GM12873 (cell line): ENCODE measurements around the gene ANKRD11.

ENCODE experiments used
- CTCF ChIP-seq: IDR thresholded peaks from 2 replicates; pipeline ENCODE4 v1.5.1; 2012; ENCODE audit warnings: low read depth, mild to moderate bottlenecking, moderate library complexity, low read length, control low read depth; ENCODE audit not compliant: insufficient read depth; ENCODE audit errors: missing control alignments

The ANKRD11 gene

GRCh38 chr16:89311636-89312035 lies 178.7 kb downstream of the ANKRD11 start:
- TF ChIP-seq CTCF = no peak

DNA sequence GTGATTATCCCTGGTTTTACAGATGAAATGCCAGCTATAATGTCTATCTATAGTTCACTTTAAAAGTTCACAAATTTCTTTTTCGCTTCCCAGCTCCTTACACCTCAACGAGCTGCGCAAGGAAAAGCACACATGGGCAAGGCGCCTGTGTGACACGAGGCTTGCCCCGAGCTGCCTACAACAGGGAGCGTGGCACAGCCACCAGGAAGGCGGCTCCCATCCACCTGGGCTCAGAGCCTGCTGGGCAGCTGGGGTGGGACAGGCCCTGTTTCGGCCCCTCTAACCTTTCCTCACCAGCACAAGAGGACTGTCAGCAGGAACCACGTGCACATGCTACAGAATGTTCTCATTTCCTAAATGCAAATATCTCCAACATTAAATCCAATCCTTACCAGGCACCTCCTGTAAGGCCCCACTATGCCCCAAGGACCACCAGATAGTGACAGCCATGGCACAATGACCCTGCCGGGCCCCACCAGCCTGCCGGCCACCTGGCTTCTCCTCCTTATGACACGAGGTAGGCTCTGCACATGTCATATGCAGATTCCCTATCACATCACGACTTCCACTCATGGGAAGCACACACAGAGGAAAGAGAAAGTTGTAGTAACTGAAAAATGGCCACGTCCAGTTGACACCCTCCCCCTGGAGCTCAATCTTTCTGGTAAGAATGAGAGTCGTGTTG lies 180.8 kb downstream of the ANKRD11 start:
- no peak for TF ChIP-seq CTCF

DNA sequence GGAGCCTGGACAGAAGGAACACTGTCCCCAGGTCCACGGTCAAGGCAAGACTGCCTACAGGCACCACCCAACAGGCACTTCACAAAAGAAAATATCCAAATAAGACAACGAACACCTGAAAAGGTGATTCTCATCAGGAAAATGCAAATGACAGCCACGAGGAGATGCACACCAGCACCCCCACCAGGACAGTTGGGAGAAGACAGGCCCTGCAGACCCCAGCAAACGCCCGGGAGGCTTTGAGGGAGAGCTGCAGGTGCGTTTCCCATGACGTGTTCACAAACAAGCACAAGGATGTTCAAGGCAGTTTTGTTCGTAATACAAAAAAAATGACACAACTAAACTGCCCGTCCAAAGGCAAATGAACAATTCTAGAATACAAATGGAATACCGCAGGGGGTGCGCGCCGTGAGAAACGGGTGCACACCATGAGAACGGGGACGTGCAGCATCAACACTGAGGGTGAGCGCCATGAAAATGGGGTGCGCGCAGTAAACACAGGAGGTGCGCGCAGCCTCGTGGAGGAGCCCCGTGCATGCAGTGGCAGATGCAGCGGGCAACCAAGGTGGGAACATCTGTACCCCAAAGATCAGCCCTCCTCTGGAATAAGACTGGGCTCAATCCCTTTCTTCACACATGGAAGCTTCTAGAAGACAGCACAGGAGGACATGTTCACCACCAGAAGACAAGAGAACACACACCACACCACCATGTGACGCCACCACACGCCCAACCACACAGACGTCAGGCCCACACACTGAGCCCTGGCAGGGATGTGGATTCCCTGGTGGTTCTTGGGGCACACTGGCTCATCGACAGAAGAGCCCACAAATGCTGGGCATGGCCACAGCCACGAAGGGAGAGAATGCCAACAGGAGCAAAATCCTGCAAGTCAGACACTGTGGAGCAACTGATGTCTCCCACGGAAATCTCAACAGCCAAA lies 181.7 kb downstream of the ANKRD11 start:
- TF ChIP-seq CTCF = peak; percentile 64

- no peak for TF ChIP-seq CTCF
Observed at GRCh38 chr16:89307421-89307805, 182.9 kb downstream of the ANKRD11 start.

- no peak for TF ChIP-seq CTCF
Observed at GRCh38 chr16:89304941-89305705, 185.2 kb downstream of the ANKRD11 start.

DNA sequence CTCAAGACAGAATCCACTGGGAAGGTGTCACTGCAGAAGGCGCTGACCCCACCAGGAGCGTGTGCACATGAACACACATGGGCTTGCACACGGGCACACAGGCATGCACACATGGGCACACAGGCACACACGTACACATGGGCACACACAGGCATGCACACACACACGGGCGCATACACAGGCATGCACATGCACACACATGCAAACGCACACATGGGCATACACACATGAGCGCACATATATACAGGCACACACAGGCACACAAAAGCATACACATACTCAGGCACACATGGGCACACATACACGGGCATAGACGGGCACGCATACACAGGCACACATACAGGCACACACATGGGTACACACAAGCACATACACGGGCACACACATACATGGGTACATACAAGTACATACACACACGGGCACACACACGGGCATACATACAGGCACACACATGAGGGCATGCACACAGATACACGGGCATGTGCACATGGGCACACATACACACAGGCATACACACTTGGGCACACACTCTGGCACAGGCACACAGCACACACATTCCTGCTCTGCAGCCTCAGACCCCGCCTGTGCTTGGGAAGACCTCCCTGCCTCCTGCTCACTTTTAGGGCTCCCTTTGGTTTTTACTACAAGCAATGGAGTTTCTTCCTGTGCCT lies 186.0 kb downstream of the ANKRD11 start:
- TF ChIP-seq CTCF = no peak

DNA sequence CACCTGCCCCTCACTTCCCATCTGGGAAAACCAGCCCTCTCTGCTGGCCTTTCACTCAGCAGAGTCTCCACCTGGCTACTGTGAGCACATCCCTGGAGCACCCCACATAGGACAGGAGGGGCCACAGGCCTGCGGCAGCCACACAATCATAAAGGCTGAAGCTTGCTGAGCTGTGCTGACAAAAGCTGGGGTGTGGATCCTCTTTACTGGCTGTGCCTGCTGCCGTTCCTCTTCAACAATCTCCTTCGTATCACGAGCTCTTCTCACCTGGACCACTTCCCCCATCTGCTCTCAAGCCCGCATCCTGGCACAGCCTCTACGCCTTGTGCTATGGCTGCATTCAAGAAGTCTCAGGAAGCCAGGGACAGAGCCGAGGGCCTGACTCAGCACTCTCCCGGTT lies 186.7 kb downstream of the ANKRD11 start:
- no peak for TF ChIP-seq CTCF
